Esophagus muscularis mucosa (tissue), 4 donors: ENCODE measurements around the gene NLRP3. TPM values are rescaled to one million over a fixed set of nuclear protein-coding genes. Genes with fewer than 3 reads are reported as not detected.
"Not testable (repeated sequence)": the region's sequence is repeated elsewhere in the genome, so short reads cannot be mapped to it uniquely, and the experiment has no call there.

Experiments
- DNase-seq: peaks from one replicate; pipeline ENCODE4 v3.0.0-alpha.2; 2017; ENCODE audit errors: extremely low spot score
- H3K27ac ChIP-seq, 4 donors: fragments of 200-600 bp; sonication (generic); replicated peaks in 1 of 4; 1 replicate in 3 of 4; 2 replicates in 1 of 4; pipeline ENCODE4 v1.5.1; 2016 to 2019; ENCODE audit warnings: mild to moderate bottlenecking in 1 of 4
- H3K27me3 ChIP-seq, 4 donors: fragments of 200-600 bp; sonication (generic); one replicate each; pipeline versions ENCODE4 v1.5.1 to v1.6.0; 2016 to 2019
- H3K36me3 ChIP-seq, 4 donors: fragments of 200-600 bp; sonication (generic); one replicate each; pipeline ENCODE4 v1.5.1; 2016 to 2019
- H3K4me1 ChIP-seq, 4 donors: fragments of 200-600 bp; sonication (generic); one replicate each; pipeline ENCODE4 v1.5.1; 2016 to 2019
- H3K4me3 ChIP-seq, 4 donors: fragments of 200-600 bp; sonication (generic); 1 replicate in 2 of 4; 2 replicates in 2 of 4; pipeline ENCODE4 v1.5.1; 2016 to 2019; ENCODE audit warnings: mild to moderate bottlenecking in 4 of 4, moderate library complexity in 1 of 4
- H3K9me3 ChIP-seq, 4 donors: fragments of 200-600 bp; sonication (generic); 1 replicate in 3 of 4; 2 replicates in 1 of 4; pipeline ENCODE4 v1.5.1; 2016 to 2019
- EP300 ChIP-seq: sonication (generic); formaldehyde crosslinking; IDR thresholded peaks from one replicate; pipeline ENCODE4 v1.6.1; 2017; ENCODE audit warnings: antibody characterized with exemption
- POLR2A ChIP-seq: fragments of 450-650 bp; IDR thresholded peaks from one replicate; pipeline ENCODE4 v1.6.1; 2017; ENCODE audit warnings: antibody characterized with exemption, moderate library complexity, mild to moderate bottlenecking, low read depth
- POLR2AphosphoS5 ChIP-seq, 2 donors: sonication (generic); formaldehyde crosslinking; IDR thresholded peaks; one replicate each; pipeline ENCODE4 v1.6.1; 2017; ENCODE audit warnings: antibody characterized with exemption in 2 of 2
- WGBS: methylation state at CpG from one replicate; pipeline ENCODE4 v1.1.5; 2018; 5-methylcytosine and 5-hydroxymethylcytosine counted together
- intact Hi-C: fragments of 100-400 bp; cut with DNase I; formaldehyde crosslinking; loops from one replicate; pipeline ENCODE4 v1.15.1; 2023
- total RNA-seq, 4 donors: library from RNA; depleted of rRNA; stranded (reverse); fragments of >200 nt; gene quantifications; one replicate each; pipeline versions ENCODE4 v1.1.0 to v1.2.1, GENCODE V29; 2016
- TF ChIP-seq, protein P1 (sequence below), 3 experiments: fragments of 200-600 bp in 2 of 3; fragments of 450-650 bp in 1 of 3; sonication (generic) in 2 of 3; IDR thresholded peaks; one replicate each; pipeline ENCODE4 v1.5.1; 2017 to 2019; ENCODE audit warnings: antibody characterized with exemption in 3 of 3, mild to moderate bottlenecking in 2 of 3, moderate library complexity in 1 of 3

The NLRP3 gene
- total RNA-seq, 4 donors from 2014 or later, result 1.3 to 4.5 (median 1.6) TPM

DNA sequence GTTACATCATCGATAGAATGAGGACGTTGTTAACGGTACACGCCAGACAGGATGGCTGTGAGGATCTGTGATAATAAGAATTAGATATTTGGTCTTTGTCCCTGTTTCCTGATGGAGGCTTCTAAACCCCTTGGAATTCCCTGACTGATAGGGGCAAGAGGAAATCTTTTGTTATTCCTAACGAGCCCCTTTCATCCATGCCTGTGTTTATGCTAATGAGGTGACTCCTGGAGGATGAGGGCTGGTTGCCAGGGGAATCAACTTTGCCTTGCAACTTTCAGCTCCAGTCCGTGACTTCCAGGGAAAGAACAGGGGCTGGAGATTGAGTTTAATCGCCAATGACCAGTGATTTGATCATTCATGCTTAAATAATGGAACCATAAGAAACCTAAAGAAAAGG is 39.3 kb upstream of the NLRP3 start:
- Histone ChIP-seq H3K9me3 (no peaks in the 10 kb centered on the region), H3K4me3 (no peak overlapping the region), H3K36me3 (no peaks in the 10 kb centered on the region), H3K27me3 (peaks cover 0 to 32% (median 0%) of the 10 kb centered on the region in 4 donors), H3K4me1 (peaks cover 0 to 14% (median 9%) of the 10 kb centered on the region in 4 donors), H3K27ac (no peak overlapping the region)
- intact Hi-C loops, result no loop called here
- TF ChIP-seq EP300 (no peak), POLR2AphosphoS5 (IDR thresholded peaks at IDR 0.05) (no peak), POLR2A (no peak)
- TF ChIP-seq, protein P1, sequence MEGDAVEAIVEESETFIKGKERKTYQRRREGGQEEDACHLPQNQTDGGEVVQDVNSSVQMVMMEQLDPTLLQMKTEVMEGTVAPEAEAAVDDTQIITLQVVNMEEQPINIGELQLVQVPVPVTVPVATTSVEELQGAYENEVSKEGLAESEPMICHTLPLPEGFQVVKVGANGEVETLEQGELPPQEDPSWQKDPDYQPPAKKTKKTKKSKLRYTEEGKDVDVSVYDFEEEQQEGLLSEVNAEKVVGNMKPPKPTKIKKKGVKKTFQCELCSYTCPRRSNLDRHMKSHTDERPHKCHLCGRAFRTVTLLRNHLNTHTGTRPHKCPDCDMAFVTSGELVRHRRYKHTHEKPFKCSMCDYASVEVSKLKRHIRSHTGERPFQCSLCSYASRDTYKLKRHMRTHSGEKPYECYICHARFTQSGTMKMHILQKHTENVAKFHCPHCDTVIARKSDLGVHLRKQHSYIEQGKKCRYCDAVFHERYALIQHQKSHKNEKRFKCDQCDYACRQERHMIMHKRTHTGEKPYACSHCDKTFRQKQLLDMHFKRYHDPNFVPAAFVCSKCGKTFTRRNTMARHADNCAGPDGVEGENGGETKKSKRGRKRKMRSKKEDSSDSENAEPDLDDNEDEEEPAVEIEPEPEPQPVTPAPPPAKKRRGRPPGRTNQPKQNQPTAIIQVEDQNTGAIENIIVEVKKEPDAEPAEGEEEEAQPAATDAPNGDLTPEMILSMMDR (IDR thresholded peaks at IDR 0.05), result no peak
- WGBS, result 36% methylated on average over 7 of the region's 7 CpGs
- no peak for DNase-seq

DNA sequence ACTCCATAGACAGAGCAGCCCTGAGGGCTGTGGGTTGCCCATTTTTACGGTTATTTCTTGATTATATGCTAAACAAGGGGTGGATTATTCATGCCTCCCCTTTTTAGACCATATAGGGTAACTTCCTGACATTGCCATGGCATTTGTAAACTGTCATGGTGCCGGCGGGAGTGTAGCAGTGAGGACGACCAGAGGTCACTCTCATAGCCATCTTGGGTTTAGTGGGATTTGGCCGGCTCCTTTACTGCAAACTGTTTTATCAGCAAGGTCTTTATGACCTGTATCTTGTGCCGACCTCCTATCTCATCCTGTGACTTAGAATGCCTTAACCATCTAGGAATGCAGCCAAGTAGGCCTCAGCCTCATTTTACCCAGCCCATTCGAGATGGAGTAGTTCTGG is 38.3 kb upstream of the NLRP3 start:
- H3K27ac ChIP-seq, H3K9me3 ChIP-seq, DNase-seq, H3K4me3 ChIP-seq, H3K36me3 ChIP-seq, intact Hi-C loops: not testable (repeated sequence)
- Histone ChIP-seq H3K4me1 (peaks cover 0 to 11% (median 7%) of the 10 kb centered on the region in 4 donors), H3K27me3 (peaks cover 0 to 22% (median 0%) of the 10 kb centered on the region in 4 donors)
- 79% methylated on average over 7 of the region's 7 CpGs for WGBS

DNA sequence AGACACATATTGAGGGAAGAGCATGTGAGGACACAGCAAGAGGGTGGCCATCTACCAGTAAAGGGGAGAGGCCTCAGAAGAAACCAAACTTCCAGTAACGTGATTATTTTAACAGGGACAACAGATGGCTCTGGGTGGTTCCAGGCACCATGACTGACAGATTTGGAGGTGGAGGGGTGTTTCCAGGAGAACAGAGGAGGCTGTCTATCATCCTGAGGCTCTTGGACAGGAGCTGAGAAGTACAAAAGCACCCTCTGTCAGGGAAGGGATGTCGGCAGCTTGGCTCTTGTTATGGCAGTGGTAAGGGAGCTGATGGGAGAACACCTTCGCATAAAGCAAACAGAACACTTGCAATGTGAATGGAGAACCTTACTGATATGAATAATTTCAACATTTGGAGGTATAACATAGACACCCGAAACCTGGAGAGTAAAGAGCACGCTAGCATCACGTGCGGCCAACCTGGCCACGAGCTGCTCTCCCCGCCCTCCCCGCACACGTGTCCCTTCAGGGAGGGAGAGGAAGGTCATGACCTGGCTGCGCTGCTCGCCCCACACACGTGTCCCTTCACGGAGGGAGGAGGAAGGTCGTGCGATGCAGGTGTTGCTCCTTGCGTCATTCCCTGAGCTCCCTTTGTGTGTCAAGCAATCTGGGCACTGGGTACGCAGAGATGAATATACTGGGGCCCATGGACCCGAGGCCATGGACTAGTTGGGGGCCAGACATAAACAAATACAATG is 37.5 kb upstream of the NLRP3 start:
- peaks cover 0 to 6% (median 3%) of the 10 kb centered on the region in 4 donors for H3K4me1 ChIP-seq
- peaks cover 0 to 22% (median 0%) of the 10 kb centered on the region in 4 donors for H3K27me3 ChIP-seq
- H3K27ac ChIP-seq, result no peak overlapping the region
- H3K4me3 ChIP-seq, result no peak overlapping the region
- no peaks in the 10 kb centered on the region for H3K36me3 ChIP-seq
- no peaks in the 10 kb centered on the region for H3K9me3 ChIP-seq
- DNase-seq, result no peak
- intact Hi-C loops, result no loop called here
- no peak for TF ChIP-seq POLR2AphosphoS5 (IDR thresholded peaks at IDR 0.05)
- TF ChIP-seq, protein P1 (IDR thresholded peaks at IDR 0.05), result no peak
- no peak for TF ChIP-seq EP300
- TF ChIP-seq POLR2A, result no peak
- WGBS, result 83% methylated on average over 20 of the region's 20 CpGs

DNA sequence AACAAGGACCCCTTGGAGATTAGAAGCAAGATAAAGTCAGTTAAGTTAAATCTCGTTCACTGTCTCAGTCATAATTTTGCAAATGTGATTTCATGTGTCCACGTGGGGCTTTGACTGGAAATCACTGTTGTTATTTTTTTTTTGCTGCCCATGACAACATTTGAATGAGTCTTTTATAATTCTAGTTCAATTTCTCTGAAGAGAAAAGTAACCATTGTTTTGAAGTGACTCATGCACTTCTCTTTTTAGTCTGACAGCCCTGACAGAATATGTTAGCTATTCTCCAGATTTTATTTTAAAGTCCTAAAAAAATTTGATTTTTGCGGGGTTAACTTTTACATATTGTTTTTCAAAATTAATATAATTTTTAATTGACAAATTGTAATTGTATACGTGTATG is 30.7 kb upstream of the NLRP3 start:
- H3K27ac ChIP-seq, result no peak overlapping the region
- peaks cover 0 to 6% (median 3%) of the 10 kb centered on the region in 4 donors for H3K4me1 ChIP-seq
- intact Hi-C loops, result no loop called here
- H3K4me3 ChIP-seq, result no peak overlapping the region
- peaks cover 0 to 11% (median 0%) of the 10 kb centered on the region in 4 donors for H3K27me3 ChIP-seq
- H3K36me3 ChIP-seq, result no peaks in the 10 kb centered on the region
- WGBS, result 77% methylated on average over 4 of the region's 4 CpGs
- no peaks in the 10 kb centered on the region for H3K9me3 ChIP-seq
- TF ChIP-seq POLR2A (no peak), POLR2AphosphoS5 (IDR thresholded peaks at IDR 0.05) (no peak), EP300 (no peak)
- TF ChIP-seq, protein P1 (IDR thresholded peaks at IDR 0.05), result no peak
- DNase-seq, result no peak

DNA sequence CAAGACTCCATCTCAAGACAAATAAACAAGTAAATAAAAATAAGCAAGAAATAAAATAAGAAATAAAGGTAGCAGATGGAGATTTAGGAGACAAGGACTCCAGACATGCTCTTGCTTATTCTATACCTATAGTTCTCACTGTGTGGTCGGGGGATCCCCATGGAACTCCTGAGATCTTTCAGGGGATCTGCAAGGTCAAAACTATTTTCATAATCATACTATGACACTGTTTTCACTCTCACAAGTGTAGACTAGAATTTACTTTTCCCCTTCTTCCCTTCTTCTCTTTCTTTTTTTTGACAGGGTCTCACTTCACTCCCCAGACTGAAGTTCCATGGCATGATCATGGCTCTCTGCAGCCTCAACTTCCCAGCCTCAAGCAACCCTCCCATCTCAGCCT is 29.8 kb upstream of the NLRP3 start:
- Histone ChIP-seq H3K9me3 (no peaks in the 10 kb centered on the region), H3K27me3 (peaks cover 0 to 11% (median 0%) of the 10 kb centered on the region in 4 donors), H3K27ac (no peak overlapping the region), H3K36me3 (no peaks in the 10 kb centered on the region), H3K4me1 (peaks cover 0 to 7% (median 3%) of the 10 kb centered on the region in 4 donors), H3K4me3 (no peak overlapping the region)
- TF ChIP-seq POLR2AphosphoS5 (IDR thresholded peaks at IDR 0.05) (no peak), POLR2A (no peak), EP300 (no peak)
- TF ChIP-seq, protein P1 (IDR thresholded peaks at IDR 0.05), result no peak
- 92% methylated on average over 1 of the region's 1 CpG for WGBS
- intact Hi-C loops, result no loop called here
- no peak for DNase-seq
